Kidney capillary endothelial cell (primary cell): Measurements from ENCODE around the gene EPB41L4A.

Source experiments
- DNase-seq: peaks from one replicate; pipeline ENCODE4 v3.0.0-alpha.2; 2018; ENCODE audit warnings: low spot score

EPB41L4A gene

GRCh38 chr5:112308608-112309007, 110.5 kb downstream of the EPB41L4A start:
- DNase-seq = no peak

GRCh38 chr5:112306956-112307355, 112.1 kb downstream of the EPB41L4A start:
- DNase-seq = no peak

- DNase-seq = no peak
Observed at GRCh38 chr5:112304743-112305142, 114.3 kb downstream of the EPB41L4A start.

GRCh38 chr5:112303685-112304084, 115.4 kb downstream of the EPB41L4A start:
- DNase-seq = no peak

GRCh38 chr5:112294126-112294525, 125.0 kb downstream of the EPB41L4A start:
- DNase-seq = no peak

GRCh38 chr5:112293587-112293986, 125.5 kb downstream of the EPB41L4A start:
- no peak for DNase-seq

GRCh38 chr5:112290691-112291090, 128.4 kb downstream of the EPB41L4A start:
- DNase-seq = no peak

- no peak for DNase-seq
Observed at GRCh38 chr5:112289465-112289864, 129.6 kb downstream of the EPB41L4A start.

GRCh38 chr5:112283943-112284929, 134.8 kb downstream of the EPB41L4A start:
- no peak for DNase-seq

GRCh38 chr5:112283034-112283582, 136.0 kb downstream of the EPB41L4A start:
- DNase-seq = no peak

GRCh38 chr5:112279082-112279481, 140.0 kb downstream of the EPB41L4A start:
- no peak for DNase-seq

- DNase-seq = no peak
Observed at GRCh38 chr5:112276991-112277390, 142.1 kb downstream of the EPB41L4A start.

- DNase-seq = no peak
Observed at GRCh38 chr5:112275671-112276070, 143.4 kb downstream of the EPB41L4A start.

GRCh38 chr5:112270299-112271293, 148.5 kb downstream of the EPB41L4A start:
- no peak for DNase-seq

GRCh38 chr5:112267231-112267630, 151.8 kb downstream of the EPB41L4A start:
- DNase-seq = no peak

- no peak for DNase-seq
Observed at GRCh38 chr5:112264666-112265065, 154.4 kb downstream of the EPB41L4A start.

- DNase-seq = no peak
Observed at GRCh38 chr5:112264151-112264550, 154.9 kb downstream of the EPB41L4A start.

- no peak for DNase-seq
Observed at GRCh38 chr5:112263469-112263868, 155.6 kb downstream of the EPB41L4A start.

GRCh38 chr5:112258571-112258970, 160.5 kb downstream of the EPB41L4A start:
- DNase-seq = no peak

- DNase-seq = no peak
Observed at GRCh38 chr5:112257976-112258375, 161.1 kb downstream of the EPB41L4A start.

- no peak for DNase-seq
Observed at GRCh38 chr5:112257005-112257404, 162.1 kb downstream of the EPB41L4A start.

- no peak for DNase-seq
Observed at GRCh38 chr5:112254303-112254702, 164.8 kb downstream of the EPB41L4A start.
